AG09309 (cell line): ENCODE data around the gene CDH12.

ENCODE experiments used
- DNase-seq: peaks from one replicate; pipeline ENCODE4 v3.0.0-alpha.2; 2010; ENCODE audit warnings: low read depth
- H3K4me3 ChIP-seq: 2 replicates; pipeline ENCODE4 v1.5.1; 2011; ENCODE audit warnings: mild to moderate bottlenecking, low read depth, low read length, moderate library complexity; ENCODE audit not compliant: control insufficient read depth
- TF ChIP-seq, protein P1 (sequence below): IDR thresholded peaks from 2 replicates; pipeline ENCODE4 v1.5.1; 2011; ENCODE audit warnings: mild to moderate bottlenecking, low read depth, low read length, inconsistent platforms; ENCODE audit not compliant: insufficient read depth, control insufficient read depth; ENCODE audit errors: missing control alignments

CDH12 gene

DNA sequence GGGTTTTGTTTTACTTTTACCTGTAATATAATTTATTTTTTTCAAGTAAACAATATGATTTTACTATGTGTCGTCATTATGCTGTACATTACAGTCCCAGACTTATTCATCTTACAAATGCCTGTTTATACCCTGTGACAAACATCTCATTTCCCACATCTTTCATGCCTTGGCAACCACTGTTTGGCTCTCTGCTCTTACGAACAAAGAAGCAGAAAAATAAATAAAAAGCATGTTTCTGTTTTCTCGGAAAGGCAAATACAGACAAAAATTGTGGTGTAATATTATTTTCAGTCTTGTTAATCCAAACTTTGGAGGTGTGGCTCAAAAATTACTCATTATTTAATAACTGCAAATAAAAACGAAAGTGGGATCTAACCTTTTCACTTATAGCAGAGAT lies 393.0 kb downstream of the CDH12 start:
- no peak overlapping the region for H3K4me3 ChIP-seq
- TF ChIP-seq, protein P1, sequence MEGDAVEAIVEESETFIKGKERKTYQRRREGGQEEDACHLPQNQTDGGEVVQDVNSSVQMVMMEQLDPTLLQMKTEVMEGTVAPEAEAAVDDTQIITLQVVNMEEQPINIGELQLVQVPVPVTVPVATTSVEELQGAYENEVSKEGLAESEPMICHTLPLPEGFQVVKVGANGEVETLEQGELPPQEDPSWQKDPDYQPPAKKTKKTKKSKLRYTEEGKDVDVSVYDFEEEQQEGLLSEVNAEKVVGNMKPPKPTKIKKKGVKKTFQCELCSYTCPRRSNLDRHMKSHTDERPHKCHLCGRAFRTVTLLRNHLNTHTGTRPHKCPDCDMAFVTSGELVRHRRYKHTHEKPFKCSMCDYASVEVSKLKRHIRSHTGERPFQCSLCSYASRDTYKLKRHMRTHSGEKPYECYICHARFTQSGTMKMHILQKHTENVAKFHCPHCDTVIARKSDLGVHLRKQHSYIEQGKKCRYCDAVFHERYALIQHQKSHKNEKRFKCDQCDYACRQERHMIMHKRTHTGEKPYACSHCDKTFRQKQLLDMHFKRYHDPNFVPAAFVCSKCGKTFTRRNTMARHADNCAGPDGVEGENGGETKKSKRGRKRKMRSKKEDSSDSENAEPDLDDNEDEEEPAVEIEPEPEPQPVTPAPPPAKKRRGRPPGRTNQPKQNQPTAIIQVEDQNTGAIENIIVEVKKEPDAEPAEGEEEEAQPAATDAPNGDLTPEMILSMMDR = no peak
- DNase-seq = no peak

DNA sequence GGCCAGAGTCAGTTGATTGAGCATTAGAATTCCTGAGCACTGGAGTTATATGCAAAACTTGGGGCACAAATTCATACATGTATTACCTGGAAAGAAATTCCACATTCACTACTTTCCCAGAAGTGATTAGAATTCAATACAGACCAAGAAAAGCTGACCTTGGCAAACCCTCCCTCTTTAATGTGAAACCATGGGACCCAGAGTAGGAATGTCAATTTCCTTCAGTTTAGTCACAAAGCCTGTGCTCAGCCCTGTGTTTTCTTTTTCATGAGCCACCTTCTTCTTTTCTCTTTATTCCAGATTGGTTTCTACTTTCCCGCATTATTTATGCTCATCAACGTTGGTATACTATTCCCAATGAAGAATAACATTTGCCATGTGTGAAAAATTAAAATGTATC lies 420.2 kb downstream of the CDH12 start:
- DNase-seq = no peak
- H3K4me3 ChIP-seq = no peak overlapping the region
- TF ChIP-seq, protein P1 = no peak

DNA sequence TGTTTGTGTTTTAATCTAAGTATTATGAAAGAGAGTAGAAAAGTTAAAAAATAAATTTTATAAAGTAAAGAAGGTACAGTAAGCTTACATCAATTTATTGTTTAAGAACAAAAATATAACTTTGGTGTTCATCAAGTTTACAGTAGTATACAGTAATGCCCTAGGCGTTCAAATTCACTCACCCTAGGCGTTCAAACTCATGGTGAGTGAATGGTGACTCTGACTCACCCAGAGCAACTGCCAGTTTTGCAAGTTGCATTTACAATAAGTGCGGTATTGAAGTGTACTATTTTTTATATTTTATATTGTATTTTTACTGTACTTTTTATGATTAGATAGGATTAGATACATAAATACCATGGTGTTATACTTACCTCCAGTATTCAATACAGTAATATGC lies 421.3 kb downstream of the CDH12 start:
- no peak overlapping the region for H3K4me3 ChIP-seq
- no peak for DNase-seq
- TF ChIP-seq, protein P1 = no peak

DNA sequence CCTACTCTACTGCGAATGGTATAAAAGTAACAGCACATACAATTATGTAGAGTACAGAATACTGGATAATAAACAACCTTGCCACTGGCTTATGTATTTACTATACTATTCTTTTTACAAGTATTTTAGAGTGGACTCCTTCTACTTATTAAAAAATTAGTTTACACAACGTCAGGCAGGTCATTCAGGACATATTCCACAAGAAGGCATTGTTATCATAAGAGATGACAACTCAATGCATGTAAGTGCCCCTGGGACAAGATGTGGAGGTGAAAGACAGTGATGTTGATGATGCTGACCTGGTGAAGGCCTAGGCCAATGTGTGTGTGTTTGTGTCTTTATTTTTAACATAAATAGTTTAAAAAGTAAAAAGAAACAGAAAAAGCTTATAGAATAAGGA lies 421.7 kb downstream of the CDH12 start:
- DNase-seq = no peak
- H3K4me3 ChIP-seq = no peak overlapping the region
- TF ChIP-seq, protein P1 = no peak

DNA sequence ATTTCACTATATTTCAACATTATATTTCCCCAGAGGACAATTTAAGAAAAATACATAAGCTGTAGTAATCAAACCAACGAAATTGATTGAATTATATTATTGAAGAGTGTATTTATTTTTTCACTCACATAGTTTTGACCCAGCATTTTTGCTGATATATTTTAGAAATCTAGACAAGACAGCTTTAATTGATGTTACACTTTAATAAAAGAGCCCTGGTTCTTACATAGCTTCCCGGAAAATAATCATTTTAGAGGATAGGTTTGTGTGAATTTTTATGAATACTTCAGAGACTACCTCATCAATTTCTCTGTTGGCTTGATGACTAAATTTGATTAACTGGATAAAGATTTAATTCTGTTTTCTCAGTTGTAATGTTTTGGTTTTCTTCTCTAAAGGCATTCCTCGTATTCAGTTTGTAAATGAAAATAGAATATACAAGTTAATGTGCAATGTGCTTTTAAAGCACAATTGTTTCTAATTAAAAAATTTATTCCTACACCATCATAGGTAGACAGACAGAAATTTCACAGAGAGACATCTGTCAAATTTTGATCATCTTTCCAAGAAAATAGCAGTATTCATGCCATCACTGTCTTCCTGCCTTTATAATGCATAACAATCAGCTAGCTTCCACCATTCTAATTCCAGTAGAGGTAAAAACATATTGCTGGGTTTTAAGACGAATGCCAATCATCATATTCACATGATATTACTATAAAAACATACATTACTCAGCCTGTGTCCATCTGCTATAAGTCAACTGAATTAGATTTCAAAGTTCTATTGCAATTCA lies 441.4 kb downstream of the CDH12 start:
- H3K4me3 ChIP-seq = no peak overlapping the region
- TF ChIP-seq, protein P1 = no peak
- DNase-seq = no peak

DNA sequence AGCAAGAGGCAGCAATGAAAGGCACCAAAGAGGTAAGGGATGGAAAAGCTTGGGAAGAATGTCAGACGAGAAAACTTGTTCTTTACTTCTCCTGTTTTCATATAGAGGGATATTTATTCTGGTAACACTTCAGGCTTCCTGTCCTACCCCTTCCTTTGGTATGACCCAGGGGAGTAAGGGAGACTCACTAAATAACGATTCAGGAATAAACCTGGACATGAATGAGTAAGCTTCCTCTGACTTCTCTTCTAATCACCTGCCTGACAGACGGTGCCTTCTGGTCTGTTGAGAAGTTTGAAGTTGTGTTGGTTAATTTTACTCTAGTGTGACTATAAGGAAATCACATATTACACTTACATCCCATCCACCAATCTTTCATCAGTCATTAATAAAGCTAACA lies 461.2 kb downstream of the CDH12 start:
- no peak overlapping the region for H3K4me3 ChIP-seq
- TF ChIP-seq, protein P1 = no peak
- no peak for DNase-seq

DNA sequence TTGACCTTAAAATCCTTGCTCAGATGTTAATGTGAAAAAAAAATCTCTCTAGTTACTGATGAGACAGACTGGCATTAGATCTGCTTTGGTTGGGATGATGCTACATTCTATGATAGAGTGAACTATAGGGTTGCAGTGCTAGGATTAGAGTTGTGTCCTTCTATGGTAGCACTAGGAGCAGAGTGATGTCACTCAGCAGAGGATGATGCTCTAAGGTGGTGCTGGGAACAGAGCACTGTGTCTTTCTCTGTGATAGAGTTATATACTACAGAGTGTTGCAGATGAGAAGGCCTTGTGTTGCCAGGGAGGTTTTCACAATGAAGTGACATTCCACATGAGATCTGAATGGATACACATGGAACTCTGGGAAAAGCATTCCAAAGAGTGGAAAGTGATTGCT lies 462.3 kb downstream of the CDH12 start:
- no peak for DNase-seq
- TF ChIP-seq, protein P1 = no peak
- H3K4me3 ChIP-seq = no peak overlapping the region
